K562 (cell line): ENCODE measurements around the gene CRYBB2. TPM values are rescaled to one million over a fixed set of nuclear protein-coding genes. Genes with fewer than 3 reads are reported as not detected.

ENCODE experiments used
- ATAC-seq: fragments of 200-7000 bp; cut with Tn5 transposase; 3 replicates; pipeline ENCODE4 v1.9.1; 2020; ENCODE audit warnings: moderate library complexity
- BruUV-seq: library from RNA; stranded (reverse); fragments of 400-500 nt; replicated peaks from 2 replicates; lab custom pipeline; 2021; lab: Mats Ljungman, UMichigan
- CTCF ChIA-PET: fragments of 300-600 bp; formaldehyde crosslinking; extraction: SDS; loops from one replicate; lab custom pipeline; 2021; ENCODE audit warnings: low intra/inter-chr PET ratio; lab: Yijun Ruan, JAX
- POLR2A ChIA-PET: fragments of 300-600, 350-650 bp; sonication (Branson Sonifier 250); formaldehyde crosslinking; extraction: SDS; loops from one replicate; lab custom pipeline; 2021; ENCODE audit warnings: antibody characterized with exemption, inconsistent platforms; lab: Yijun Ruan, JAX
- DNase-seq, 4 experiments: peaks; one replicate each; pipeline versions ENCODE4 v3.0.0 to v3.0.0-alpha.2; 2011 to 2018; ENCODE audit warnings: low spot score in 3 of 4, mixed read lengths in 3 of 4; ENCODE audit errors: extremely low read depth in 1 of 4
- FAIRE-seq: peaks from 2 replicates; lab custom pipeline; 2011; peaks lifted over from hg19 to GRCh38; lab: Jason Lieb, UNC
- H2AFZ ChIP-seq: 2 replicates; pipeline ENCODE4 v1.6.0; 2011; ENCODE audit warnings: low read depth, low read length, control low read depth, inconsistent platforms
- H3K27ac ChIP-seq: fragments of 200-600 bp; 3 replicates; pipeline ENCODE4 v1.8.0; 2011; ENCODE audit warnings: low read depth, mild to moderate bottlenecking, control low read depth, inconsistent platforms, low read length, moderate library complexity, mixed read lengths; ENCODE audit errors: extremely low read depth
- H3K27me3 ChIP-seq, 2 experiments: fragments of 300-600 bp in 1 of 2; 2 replicates in 1 of 2; 3 replicates in 1 of 2; pipeline versions ENCODE4 v1.6.0 to v1.8.0; 2011; ENCODE audit warnings: inconsistent platforms in 2 of 2, low read length in 2 of 2, mild to moderate bottlenecking in 1 of 2, mixed read lengths in 1 of 2, moderate library complexity in 1 of 2; ENCODE audit not compliant: control insufficient read depth in 2 of 2, insufficient read depth in 2 of 2
- H3K36me3 ChIP-seq: fragments of 300-600 bp; 3 replicates; pipeline ENCODE4 v1.8.0; 2011; ENCODE audit warnings: mild to moderate bottlenecking, low read length, inconsistent platforms; ENCODE audit not compliant: control insufficient read depth, insufficient read depth
- H3K4me1 ChIP-seq, 2 experiments: fragments of 200-600 bp in 1 of 2; replicated peaks in 1 of 2; 2 replicates in 1 of 2; 3 replicates in 1 of 2; pipeline versions ENCODE4 v1.5.1 to v1.8.0; 2011; ENCODE audit warnings: inconsistent platforms in 2 of 2, low read length in 2 of 2, mild to moderate bottlenecking in 1 of 2, mixed read lengths in 1 of 2, moderate library complexity in 1 of 2; ENCODE audit not compliant: control insufficient read depth in 2 of 2, insufficient read depth in 2 of 2
- H3K4me2 ChIP-seq: 2 replicates; pipeline ENCODE4 v1.6.1; 2011; ENCODE audit warnings: low read length, control low read depth, inconsistent platforms, mixed read lengths; ENCODE audit not compliant: insufficient read depth
- H3K4me3 ChIP-seq: fragments of 200-600 bp; sonication (generic), shearing (Covaris generic); 2 replicates; pipeline ENCODE4 v1.5.1; 2016; ENCODE audit warnings: control low read depth, inconsistent platforms
- H3K79me2 ChIP-seq: fragments of 200-600 bp; 3 replicates; pipeline ENCODE4 v1.8.0; 2011; ENCODE audit warnings: low read length, inconsistent platforms; ENCODE audit not compliant: control insufficient read depth, insufficient read depth
- H3K9ac ChIP-seq, 2 experiments: 2 replicates each; pipeline versions ENCODE4 v1.6.0 to v1.6.1; 2011; ENCODE audit warnings: low read depth in 2 of 2, low read length in 2 of 2, control low read depth in 1 of 2, inconsistent platforms in 1 of 2, mild to moderate bottlenecking in 1 of 2, mixed read lengths in 1 of 2; ENCODE audit not compliant: insufficient read depth in 1 of 2
- H3K9me1 ChIP-seq: one replicate; pipeline ENCODE4 v1.6.0; 2011; ENCODE audit warnings: inconsistent platforms, mild to moderate bottlenecking, low read length, moderate library complexity; ENCODE audit not compliant: control insufficient read depth, insufficient read depth
- H3K9me3 ChIP-seq: replicated peaks from 2 replicates; pipeline ENCODE4 v1.5.1; 2011; ENCODE audit warnings: low read depth, low read length, inconsistent platforms; ENCODE audit not compliant: control insufficient read depth, insufficient read depth
- H4K20me1 ChIP-seq: replicated peaks from 2 replicates; pipeline ENCODE4 v1.6.1; 2011; ENCODE audit warnings: low read length, inconsistent platforms, mixed read lengths; ENCODE audit not compliant: control insufficient read depth, insufficient read depth
- JUND ChIP-seq, 2 experiments: IDR thresholded peaks; 2 replicates in 1 of 2; 3 replicates in 1 of 2; pipeline ENCODE4 v1.6.1; 2011; ENCODE audit warnings: borderline replicate concordance in 2 of 2, low read depth in 2 of 2, low read length in 2 of 2, improper control_type of control experiment in 1 of 2, missing biosample characterization in 1 of 2, missing genetic modification characterization in 1 of 2, missing genetic modification reagents in 1 of 2
- KLF1 ChIP-seq: fragments of 450-650 bp; IDR thresholded peaks from 2 replicates; pipeline ENCODE4 v1.6.1; 2016; ENCODE audit warnings: missing genetic modification characterization, missing compliant biosample characterization
- RBM17 ChIP-seq: fragments of 200-400 bp; formaldehyde crosslinking; IDR thresholded peaks from 2 replicates; pipeline ENCODE4 v1.6.1; 2017; ENCODE audit warnings: low read depth, mild to moderate bottlenecking, low read length, borderline replicate concordance
- TFE3 ChIP-seq: fragments of 450-650 bp; formaldehyde crosslinking; IDR thresholded peaks from 2 replicates; pipeline ENCODE4 v1.4.0; 2020; ENCODE audit warnings: mild to moderate bottlenecking, mixed read lengths
- THRAP3 ChIP-seq: fragments of 450-650 bp; IDR thresholded peaks from 2 replicates; pipeline ENCODE4 v1.6.1; 2016; ENCODE audit warnings: mild to moderate bottlenecking, inconsistent platforms, borderline replicate concordance
- ZNF717 ChIP-seq: fragments of 250-450 bp; sonication (Bioruptor Pico); IDR thresholded peaks from 2 replicates; pipeline ENCODE4 v1.5.0; 2021
- ZNF76 ChIP-seq: fragments of 250-450 bp; sonication (Bioruptor Pico); IDR thresholded peaks from 2 replicates; pipeline ENCODE4 v1.4.0; 2020; ENCODE audit warnings: mild to moderate bottlenecking, moderate library complexity, borderline replicate concordance
- ZNF780A ChIP-seq: fragments of 250-450 bp; sonication (Bioruptor Pico); IDR thresholded peaks from 2 replicates; pipeline ENCODE4 v1.5.0; 2021; ENCODE audit warnings: mild to moderate bottlenecking
- WGBS: fragments of 100-300 bp; shearing (Covaris generic); methylation state at CpG from one replicate; pipeline ENCODE4 v1.1.6; 2016; ENCODE audit warnings: low coverage, mixed read lengths; ENCODE audit not compliant: insufficient coverage; ENCODE audit errors: missing lambda C conversion rate; 5-methylcytosine and 5-hydroxymethylcytosine counted together
- in situ Hi-C: fragments of 300-500 bp; cut with MboI; formaldehyde crosslinking; loops from 4 replicates; pipeline ENCODE4 v1.15.0; 2018; ENCODE audit warnings: inconsistent platforms, mixed read lengths
- intact Hi-C: fragments of 100-400 bp; cut with micrococcal nuclease; formaldehyde crosslinking; loops from 2 replicates; pipeline ENCODE4 v1.14.2; 2022
- polyA plus RNA-seq, 8 experiments: library from polyadenylated mRNA; depleted of rRNA in 4 of 8; stranded (reverse) in 5 of 8; unstranded in 3 of 8; fragments of >200 nt; fragmentation: Nextera tagmentation in 2 of 8; fragmentation: Illumina TruSeq in 1 of 8; extraction: Ambion mirVana in 2 of 8; extraction: Trizol in 1 of 8; gene quantifications; 2 replicates each; pipeline versions ENCODE4 v1.2.1 to v1.2.3, GENCODE V29; 2011 to 2014; ENCODE audit warnings: inconsistent platforms in 1 of 8, missing spikeins in 1 of 8
- total RNA-seq, 7 experiments: library from RNA; depleted of rRNA in 6 of 7; stranded (reverse); fragments of >200 nt in 6 of 7; fragmentation: Illumina TruSeq in 2 of 7; extraction: Trizol in 2 of 7; gene quantifications; 2 replicates each; pipeline versions ENCODE4 v1.2.1 to v1.2.3, GENCODE V29; 2011 to 2021; ENCODE audit warnings: low replicate concordance in 1 of 7

CRYBB2 gene
- total and polyA plus RNA-seq, 9 of the 15 experiments (the other 6 are each of a cell fraction or from before 2014, with no cell fraction given) = not detected

- Histone ChIP-seq H3K4me1 (peaks cover 0 to 5% of the 10 kb centered on the region in 2 experiments; a peak in 1 of 5 replicates), H3K4me3 (no peak overlapping the region), H3K27ac (no peak overlapping the region), H3K9me1 (no peaks in the 10 kb centered on the region), H3K9ac (no peak overlapping the region), H3K36me3 (no peaks in the 10 kb centered on the region), H3K27me3 (no peaks in the 10 kb centered on the region), H3K9me3 (no peaks in the 10 kb centered on the region), H3K79me2 (no peaks in the 10 kb centered on the region), H2AFZ (no peak overlapping the region), H4K20me1 (no peaks in the 10 kb centered on the region), H3K4me2 (no peak overlapping the region)
- TF ChIP-seq ZNF76 (CRISPR knock-in tag) (no peak), TFE3 (CRISPR knock-in tag) (no peak), RBM17 (no peak), THRAP3 (no peak), ZNF780A (no peak), ZNF717 (CRISPR knock-in tag) (no peak), KLF1 (tag) (no peak), JUND (IDR thresholded peaks at IDR 0.05; ENCODE audit: borderline replicate concordance, low read depth, low read length) (no peak), JUND (tag; IDR thresholded peaks at IDR 0.05; ENCODE audit: borderline replicate concordance, low read depth, low read length) (no peak)
- CTCF ChIA-PET = no interaction called here
- in situ Hi-C loops = loop anchor here (10.0 kb wide), 1 partner anchor 102 kb away; no protein-coding TSS in a partner anchor
- POLR2A ChIA-PET = no interaction called here
- intact Hi-C loops = loop anchor here (10.0 kb wide), 1 partner anchor 472 kb away; no protein-coding TSS in a partner anchor
- DNase-seq = no peak
- ATAC-seq = no peak
- BruUV-seq = no TSS peak
- 1% methylated on average over 5 of the region's 5 CpGs for WGBS
- FAIRE-seq = no peak
These were observed 12.9 kb downstream of the CRYBB2 start for GRCh38 chr22:25232301-25232700.
